ENCODE measurements around the gene AGPAT1. TPM values are rescaled to one million over a fixed set of nuclear protein-coding genes. Genes with fewer than 3 reads are reported as not detected.

AGPAT1 gene
- total RNA-seq, 1 experiment from 2014 or later, result 84.5 TPM

DNA sequence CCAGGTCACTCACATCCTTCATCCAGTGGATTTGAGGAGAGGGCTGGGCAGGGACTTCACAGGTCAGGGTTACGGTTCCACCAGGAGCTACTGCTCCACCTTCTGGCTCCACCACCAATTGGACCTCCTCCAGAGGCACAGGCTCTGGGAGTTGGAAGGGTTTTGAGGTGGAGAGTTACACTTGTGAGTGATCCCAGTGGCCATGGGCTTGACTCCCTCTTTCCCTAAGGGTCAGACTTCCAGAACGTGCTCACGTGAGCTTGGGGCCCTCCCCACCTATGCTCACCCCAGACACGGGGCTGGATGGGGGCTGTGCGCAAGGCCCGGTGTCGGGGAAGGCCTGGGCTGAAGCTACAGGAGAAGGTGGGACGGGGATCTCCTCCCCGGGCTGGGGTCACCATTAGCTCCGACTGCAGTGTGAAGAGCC is 6.7 kb upstream of the AGPAT1 start:
- ChIA-PET POLR2A (interaction anchor here (0.5 kb wide), 1 partner anchor 48 kb away, joined by 3 read pairs; no protein-coding TSS in a partner anchor), CTCF (interaction anchor here (0.9 to 2.2 kb wide), 6 partner anchors 8 to 135 kb away, joined by 3 to 9 read pairs (median 5); partner anchors contain the start of gene PBX2)
- Mint-ChIP-seq H3K36me3 (peaks cover 38% of the 10 kb centered on the region), H3K4me1 (peaks cover 15% of the 10 kb centered on the region), H3K4me3 (no peak overlapping the region), H3K9me3 (no peaks in the 10 kb centered on the region), H3K27me3 (ENCODE audit: low read depth) (no peaks in the 10 kb centered on the region), H3K27ac (no peak overlapping the region)
- DNase-seq (ENCODE audit: low spot score) (no peak), ATAC-seq (no peak)
- no peak for TF ChIP-seq EMX1 (CRISPR knock-in tag; IDR thresholded peaks at IDR 0.05)
- no peak for TF ChIP-seq ZNF219 (CRISPR knock-in tag; IDR thresholded peaks at IDR 0.05; ENCODE audit: borderline replicate concordance)
- no peak for TF ChIP-seq OVOL2 (CRISPR knock-in tag; IDR thresholded peaks at IDR 0.05; ENCODE audit: borderline replicate concordance)
- no peak for TF ChIP-seq NFATC4 (CRISPR knock-in tag; IDR thresholded peaks at IDR 0.05)
- no peak for TF ChIP-seq JAZF1 (CRISPR knock-in tag; IDR thresholded peaks at IDR 0.05)
- TF ChIP-seq ESRRA (CRISPR knock-in tag; IDR thresholded peaks at IDR 0.05; ENCODE audit: borderline replicate concordance), result no peak

DNA sequence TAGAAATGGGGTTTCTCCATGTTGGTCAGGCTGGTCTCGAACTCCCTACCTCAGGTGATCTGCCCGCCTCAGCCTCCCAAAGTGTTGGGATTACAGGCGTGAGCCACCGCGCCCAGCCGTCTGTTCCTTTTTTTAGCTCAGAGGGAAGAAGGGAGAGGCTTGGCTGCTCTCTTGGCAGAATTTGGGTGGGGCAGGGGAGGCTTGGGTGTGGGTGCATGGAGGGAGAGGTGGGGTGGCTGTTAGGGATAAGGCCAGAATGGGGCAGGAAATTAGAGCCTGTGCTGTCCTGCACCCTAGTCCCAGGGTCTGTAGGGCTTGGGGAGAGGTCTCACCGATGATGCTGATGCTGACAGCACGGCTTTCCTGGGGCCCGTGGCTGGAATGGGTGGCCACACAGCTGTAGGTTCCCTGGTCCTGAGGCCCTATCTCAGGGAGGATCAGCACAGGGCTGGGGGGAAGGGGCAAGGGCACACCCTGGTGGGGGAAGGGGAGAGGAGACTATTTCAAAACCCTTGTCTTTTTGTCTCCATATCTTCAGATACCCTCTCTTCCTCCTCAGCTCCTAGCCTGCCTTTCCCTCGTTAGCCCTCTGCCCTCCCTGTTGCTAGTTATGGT is 6.1 kb upstream of the AGPAT1 start:
- no peak for DNase-seq (ENCODE audit: low spot score)
- Mint-ChIP-seq H3K9me3 (no peaks in the 10 kb centered on the region), H3K36me3 (peaks cover 32% of the 10 kb centered on the region), H3K4me3 (no peak overlapping the region), H3K27me3 (ENCODE audit: low read depth) (no peaks in the 10 kb centered on the region), H3K27ac (no peak overlapping the region), H3K4me1 (peaks cover 14% of the 10 kb centered on the region)
- POLR2A ChIA-PET, result interaction anchor here (0.5 to 0.7 kb wide), 2 partner anchors 30 to 47 kb away, joined by 3 to 4 read pairs; no protein-coding TSS in a partner anchor
- CTCF ChIA-PET, result interaction anchor here (0.9 to 2.2 kb wide), 6 partner anchors 9 to 135 kb away, joined by 3 to 9 read pairs (median 5); partner anchors contain the start of gene PBX2
- TF ChIP-seq ZNF138 (CRISPR knock-in tag; conservative IDR thresholded peaks at IDR 0.05) (no peak), ZNF425 (CRISPR knock-in tag; conservative IDR thresholded peaks at IDR 0.05) (no peak), ATF6 (CRISPR knock-in tag; IDR thresholded peaks at IDR 0.05) (no peak), ZNF121 (CRISPR knock-in tag; IDR thresholded peaks at IDR 0.05) (no peak), ZNF219 (CRISPR knock-in tag; IDR thresholded peaks at IDR 0.05; ENCODE audit: borderline replicate concordance) (no peak), GTF2I (CRISPR knock-in tag; conservative IDR thresholded peaks at IDR 0.05) (no peak), TEAD1 (CRISPR knock-in tag; IDR thresholded peaks at IDR 0.05) (no peak), RELA (CRISPR knock-in tag; IDR thresholded peaks at IDR 0.05; ENCODE audit: borderline replicate concordance) (no peak)
- TF ChIP-seq, protein P1, sequence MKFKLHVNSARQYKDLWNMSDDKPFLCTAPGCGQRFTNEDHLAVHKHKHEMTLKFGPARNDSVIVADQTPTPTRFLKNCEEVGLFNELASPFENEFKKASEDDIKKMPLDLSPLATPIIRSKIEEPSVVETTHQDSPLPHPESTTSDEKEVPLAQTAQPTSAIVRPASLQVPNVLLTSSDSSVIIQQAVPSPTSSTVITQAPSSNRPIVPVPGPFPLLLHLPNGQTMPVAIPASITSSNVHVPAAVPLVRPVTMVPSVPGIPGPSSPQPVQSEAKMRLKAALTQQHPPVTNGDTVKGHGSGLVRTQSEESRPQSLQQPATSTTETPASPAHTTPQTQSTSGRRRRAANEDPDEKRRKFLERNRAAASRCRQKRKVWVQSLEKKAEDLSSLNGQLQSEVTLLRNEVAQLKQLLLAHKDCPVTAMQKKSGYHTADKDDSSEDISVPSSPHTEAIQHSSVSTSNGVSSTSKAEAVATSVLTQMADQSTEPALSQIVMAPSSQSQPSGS (CRISPR knock-in tag; IDR thresholded peaks at IDR 0.05; ENCODE audit: borderline replicate concordance, low read depth), result no peak
- no peak for ATAC-seq

DNA sequence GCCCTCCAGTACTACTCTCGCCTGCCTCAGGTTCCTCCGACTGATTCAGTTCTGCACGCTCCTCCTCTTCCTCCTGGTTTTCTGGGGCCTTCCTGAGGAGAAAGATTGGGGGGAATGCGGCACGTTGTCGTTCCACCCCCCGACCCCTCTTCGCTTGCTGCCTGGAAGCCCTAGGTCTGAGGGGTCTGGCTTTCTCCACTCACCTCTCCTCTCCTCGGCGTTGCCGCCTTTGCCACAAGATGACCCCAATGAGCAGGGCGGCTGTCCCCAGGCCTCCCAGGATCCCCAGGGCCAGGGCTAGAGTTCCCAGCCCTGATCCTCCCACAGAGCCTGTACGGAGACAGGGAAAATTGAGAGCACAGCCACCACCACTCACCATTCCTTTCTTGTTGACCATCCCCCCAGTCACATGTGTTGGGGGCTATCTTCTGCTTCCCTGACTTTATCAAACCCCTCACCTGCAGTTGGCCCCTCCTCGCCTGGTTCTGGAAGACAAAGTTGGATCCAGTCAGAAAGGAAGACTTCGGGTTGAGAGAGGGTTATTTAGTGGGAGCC is 5.3 kb upstream of the AGPAT1 start:
- Mint-ChIP-seq H3K9me3 (no peaks in the 10 kb centered on the region), H3K36me3 (peaks cover 24% of the 10 kb centered on the region), H3K27ac (peak overlapping the region; percentile 23; the same call in 1 of the 2 replicates), H3K27me3 (ENCODE audit: low read depth) (no peaks in the 10 kb centered on the region), H3K4me3 (no peak overlapping the region; the same call in 1 of the 2 replicates), H3K4me1 (peaks cover 22% of the 10 kb centered on the region)
- DNase-seq (ENCODE audit: low spot score) (no peak), ATAC-seq (no peak)
- ChIA-PET POLR2A (interaction anchor here (0.7 kb wide), 1 partner anchor 29 kb away, joined by 4 read pairs; no protein-coding TSS in a partner anchor), CTCF (interaction anchor here (1.6 to 2.2 kb wide), 2 partner anchors 14 to 31 kb away, joined by 6 to 9 read pairs; no protein-coding TSS in a partner anchor)
- no peak for TF ChIP-seq TCF7 (CRISPR knock-in tag; IDR thresholded peaks at IDR 0.05; ENCODE audit: low read depth)
- TF ChIP-seq, protein P2, sequence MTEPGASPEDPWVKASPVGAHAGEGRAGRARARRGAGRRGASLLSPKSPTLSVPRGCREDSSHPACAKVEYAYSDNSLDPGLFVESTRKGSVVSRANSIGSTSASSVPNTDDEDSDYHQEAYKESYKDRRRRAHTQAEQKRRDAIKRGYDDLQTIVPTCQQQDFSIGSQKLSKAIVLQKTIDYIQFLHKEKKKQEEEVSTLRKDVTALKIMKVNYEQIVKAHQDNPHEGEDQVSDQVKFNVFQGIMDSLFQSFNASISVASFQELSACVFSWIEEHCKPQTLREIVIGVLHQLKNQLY (CRISPR knock-in tag; IDR thresholded peaks at IDR 0.05), result no peak
- no peak for TF ChIP-seq CREM (CRISPR knock-in tag; IDR thresholded peaks at IDR 0.05)
- TF ChIP-seq, protein P1 (CRISPR knock-in tag; IDR thresholded peaks at IDR 0.05; ENCODE audit: borderline replicate concordance, low read depth), result no peak
- no peak for TF ChIP-seq ATF1 (CRISPR knock-in tag; IDR thresholded peaks at IDR 0.05)
- no peak for TF ChIP-seq ZBTB21 (CRISPR knock-in tag; IDR thresholded peaks at IDR 0.05; ENCODE audit: borderline replicate concordance)

Data from WTC11 (cell line).